ENCODE data around the gene ADM5. TPM values are rescaled to one million over a fixed set of nuclear protein-coding genes. Genes with fewer than 3 reads are reported as not detected.

Gene ADM5
- total RNA-seq, 1 experiment from 2014 or later: 13.5 TPM

GRCh38 chr19:49652551-49653465 lies 36.6 kb upstream of the ADM5 start:
- H3K4me2 ChIP-seq (ENCODE audit: insufficient read depth, insufficient read length, low read length): no peak overlapping the region
- H3K23me2 ChIP-seq (ENCODE audit: insufficient read length, low read depth, low read length, poor library complexity, severe bottlenecking): no peaks in the 10 kb centered on the region
- H3K56ac ChIP-seq (ENCODE audit: insufficient read length, low read depth, low read length): no peak overlapping the region
- H3K27ac Mint-ChIP-seq: peak overlapping the region in 1 of 3 experiments; percentile 44; a peak in 1 of 7 replicates
- no peak overlapping the region for H2BK20ac ChIP-seq (ENCODE audit: low read depth, low read length, poor library complexity, severe bottlenecking)
- TF ChIP-seq CTCF (conservative IDR thresholded peaks at IDR 0.05): no peak
- H3K9ac ChIP-seq (ENCODE audit: extremely low read depth, insufficient read length, low read length): no peak overlapping the region
- H3K27me3 Mint-ChIP-seq (ENCODE audit: low read depth): no peaks in the 10 kb centered on the region
- H3K4me1 Mint-ChIP-seq: peaks cover 18 to 20% of the 10 kb centered on the region in 2 experiments
- H2AK5ac ChIP-seq (ENCODE audit: insufficient read length, low read length): no peak overlapping the region
- no peaks in the 10 kb centered on the region for H3K4me1 ChIP-seq (ENCODE audit: insufficient read depth, low read length)
- no peak overlapping the region for H4K8ac ChIP-seq (replicated peaks; ENCODE audit: insufficient read length, low read depth, low read length)
- H3K18ac ChIP-seq (ENCODE audit: insufficient read length, low read depth, low read length): no peak overlapping the region
- no peak for DNase-seq
- H2BK5ac ChIP-seq (ENCODE audit: insufficient read length, low read length): no peak overlapping the region
- no peak overlapping the region for H2AFZ ChIP-seq (ENCODE audit: low read length)
- no peak overlapping the region for H3K4me3 Mint-ChIP-seq
- no peak overlapping the region for H3K14ac ChIP-seq (ENCODE audit: insufficient read depth, low read length)
- peaks cover 25 to 76% (median 68%) of the 10 kb centered on the region in 3 experiments for H3K36me3 Mint-ChIP-seq (ENCODE audit: insufficient read depth in 1 of 3, low read depth in 3 of 3)
- H2BK15ac ChIP-seq (ENCODE audit: low read depth, low read length): no peak overlapping the region
- H3T11ph ChIP-seq (ENCODE audit: low read length): no peak overlapping the region
- no peaks in the 10 kb centered on the region for H4K20me1 ChIP-seq (ENCODE audit: control insufficient read depth, insufficient read depth, insufficient read length)
- no peaks in the 10 kb centered on the region; a peak in 1 of 5 replicates for H3K9me3 Mint-ChIP-seq
- H3K4ac ChIP-seq (ENCODE audit: low read depth, low read length): no peak overlapping the region
- H4K91ac ChIP-seq (ENCODE audit: insufficient read length, low read depth, low read length): no peak overlapping the region
- H3K79me2 ChIP-seq (ENCODE audit: insufficient read depth, low read length): no peaks in the 10 kb centered on the region
- no peak overlapping the region for H4K5ac ChIP-seq (ENCODE audit: insufficient read length, low read depth, low read length)
- no peak overlapping the region for H3K27ac ChIP-seq (ENCODE audit: insufficient read length, low read depth, low read length)
- no peak overlapping the region for H2BK12ac ChIP-seq (ENCODE audit: insufficient read length, low read depth, low read length)
- no peaks in the 10 kb centered on the region for H3K79me1 ChIP-seq (ENCODE audit: insufficient read depth, low read depth, low read length, poor library complexity, severe bottlenecking)
- no peak overlapping the region for H3K23ac ChIP-seq (ENCODE audit: insufficient read length, low read depth, low read length)
- WGBS (ENCODE audit: extremely low coverage, insufficient read length, low lambda C conversion rate): no CpG with 5 or more reads among the region's 58 CpGs
- no peaks in the 10 kb centered on the region for H3K9me3 ChIP-seq (ENCODE audit: control insufficient read depth, low read depth, low read length)
- H2BK120ac ChIP-seq (ENCODE audit: low read depth, low read length, poor library complexity, severe bottlenecking): no peak overlapping the region
- no peaks in the 10 kb centered on the region for H3K27me3 ChIP-seq (ENCODE audit: insufficient read depth, low read length)

Measured in H9 (cell line).